B cell (primary cell): Measurements from ENCODE around the gene ANKRD31. TPM values are rescaled to one million over a fixed set of nuclear protein-coding genes. Genes with fewer than 3 reads are reported as not detected.
"Not testable (repeated sequence)": the region's sequence is repeated elsewhere in the genome, so short reads cannot be mapped to it uniquely, and the experiment has no call there.

ENCODE experiments used
- ATAC-seq: fragments of 200-7000 bp; cut with Tn5 transposase; one replicate; pipeline ENCODE4 v1.10.0; 2021; ENCODE audit warnings: low read depth, mild to moderate bottlenecking, moderate number of reproducible peaks, moderate library complexity
- CTCF ChIA-PET: fragments of 350-600 bp; sonication (Branson Sonifier 250); formaldehyde crosslinking; loops from one replicate; lab custom pipeline; 2021; ENCODE audit warnings: antibody characterized with exemption, inconsistent platforms; lab: Charles Lee
- POLR2A ChIA-PET: fragments of 350-600 bp; sonication (Branson Sonifier 250); formaldehyde crosslinking; loops from one replicate; lab custom pipeline; 2021; ENCODE audit warnings: antibody characterized with exemption; lab: Charles Lee
- DNase-seq: peaks from one replicate; pipeline ENCODE4 v3.0.0; 2013
- H2AFZ ChIP-seq: 2 replicates; pipeline ENCODE4 v1.6.1; 2012; ENCODE audit warnings: mild to moderate bottlenecking, low read depth, low read length; ENCODE audit not compliant: insufficient read depth, poor library complexity, severe bottlenecking
- H3K27ac ChIP-seq, 2 donors: 1 replicate in 1 of 2; 2 replicates in 1 of 2; pipeline ENCODE4 v1.5.1; 2012 to 2013; ENCODE audit warnings: low read length in 2 of 2, mild to moderate bottlenecking in 2 of 2, moderate library complexity in 1 of 2
- H3K27me3 ChIP-seq, 4 experiments: fragments of 200-600 bp in 1 of 4; sonication (generic) in 1 of 4; replicated peaks in 1 of 4; 1 replicate in 2 of 4; 2 replicates in 2 of 4; pipeline versions ENCODE4 v1.6.1 to v1.7.0; 2013 to 2016; ENCODE audit warnings: low read length in 3 of 4, mild to moderate bottlenecking in 2 of 4, mixed read lengths in 1 of 4, moderate library complexity in 1 of 4; ENCODE audit not compliant: insufficient read depth in 4 of 4, control insufficient read depth in 3 of 4; ENCODE audit errors: control extremely low read depth in 1 of 4
- H3K36me3 ChIP-seq, 2 experiments: replicated peaks in 1 of 2; 1 replicate in 1 of 2; 2 replicates in 1 of 2; pipeline versions ENCODE4 v1.6.1 to v1.7.1; 2013; ENCODE audit warnings: low read length in 1 of 2; ENCODE audit not compliant: insufficient read depth in 2 of 2, control insufficient read depth in 1 of 2; ENCODE audit errors: control extremely low read depth in 1 of 2, extremely low read depth in 1 of 2
- H3K4me1 ChIP-seq, 2 donors: fragments of 200-600 bp in 1 of 2; sonication (generic) in 1 of 2; 1 replicate in 1 of 2; 2 replicates in 1 of 2; pipeline versions ENCODE4 v1.5.1 to v1.6.1; 2013 to 2017; ENCODE audit warnings: low read length in 2 of 2; ENCODE audit not compliant: control insufficient read depth in 2 of 2, insufficient read depth in 2 of 2
- H3K4me2 ChIP-seq: replicated peaks from 2 replicates; pipeline ENCODE3; 2012; ENCODE audit warnings: mild to moderate bottlenecking, low read depth, low read length; ENCODE audit not compliant: poor library complexity, severe bottlenecking
- H3K4me3 ChIP-seq, 5 experiments: fragments of 200-600 bp in 1 of 5; sonication (generic) in 1 of 5; 1 replicate in 3 of 5; 2 replicates in 2 of 5; pipeline versions ENCODE4 v1.5.1 to v1.7.0; 2011 to 2016; ENCODE audit warnings: low read length in 4 of 5, mild to moderate bottlenecking in 4 of 5, low read depth in 2 of 5, control low read depth in 1 of 5, moderate library complexity in 1 of 5; ENCODE audit not compliant: insufficient read depth in 1 of 5; ENCODE audit errors: control extremely low read depth in 1 of 5, extremely low read depth in 1 of 5
- H3K79me2 ChIP-seq: fragments of 200-600 bp; sonication (generic); one replicate; pipeline ENCODE4 v1.6.0; 2016; ENCODE audit warnings: low read length; ENCODE audit not compliant: control insufficient read depth, insufficient read depth
- H3K9ac ChIP-seq: fragments of 200-600 bp; sonication (generic); 2 replicates; pipeline ENCODE4 v1.6.1; 2017; ENCODE audit warnings: mild to moderate bottlenecking, low read length, moderate library complexity
- H3K9me3 ChIP-seq, 3 donors: one replicate each; pipeline versions ENCODE4 v1.6.1 to v1.7.1; 2013; ENCODE audit warnings: low read length in 2 of 3; ENCODE audit not compliant: control insufficient read depth in 2 of 3, insufficient read depth in 1 of 3; ENCODE audit errors: control extremely low read depth in 1 of 3
- H4K20me1 ChIP-seq: 2 replicates; pipeline ENCODE4 v1.6.0; 2012; ENCODE audit warnings: mild to moderate bottlenecking, low read length; ENCODE audit not compliant: insufficient read depth, control insufficient read depth, poor library complexity, severe bottlenecking
- H3K27ac Mint-ChIP-seq: one replicate; pipeline ENCODE4 v1.8.0; 2021; ENCODE audit warnings: mixed read lengths
- H3K27me3 Mint-ChIP-seq: one replicate; pipeline ENCODE4 v1.8.0; 2021; ENCODE audit warnings: mixed read lengths
- H3K4me1 Mint-ChIP-seq: one replicate; pipeline ENCODE4 v1.8.0; 2021; ENCODE audit warnings: mixed read lengths
- H3K4me3 Mint-ChIP-seq: one replicate; pipeline ENCODE4 v1.8.0; 2021; ENCODE audit warnings: mixed read lengths
- H3K9me3 Mint-ChIP-seq: one replicate; pipeline ENCODE4 v1.8.0; 2022; ENCODE audit warnings: mixed read lengths; ENCODE audit not compliant: insufficient read depth
- EZH2 ChIP-seq: IDR thresholded peaks from 2 replicates; pipeline ENCODE4 v1.6.1; 2012; ENCODE audit warnings: borderline replicate concordance, low read depth, mild to moderate bottlenecking, moderate library complexity, low read length; ENCODE audit not compliant: insufficient read depth, poor library complexity, severe bottlenecking
- WGBS: methylation state at CpG from one replicate; pipeline ENCODE4 v1.1.5; 2013; ENCODE audit warnings: missing lambda C conversion rate; ENCODE audit not compliant: insufficient coverage; 5-methylcytosine and 5-hydroxymethylcytosine counted together
- intact Hi-C: fragments of 100-400 bp; cut with micrococcal nuclease; formaldehyde crosslinking; loops from one replicate; pipeline ENCODE4 v1.10.0; 2022
- polyA plus RNA-seq: library from polyadenylated mRNA; depleted of rRNA; stranded (reverse); fragments of >200 nt; gene quantifications from 2 replicates; pipeline ENCODE4 v1.2.3, GENCODE V29; 2012
- total RNA-seq, 2 donors: library from RNA; stranded (reverse); fragments of 120-200 nt in 1 of 2; gene quantifications; 1 replicate in 1 of 2; 2 replicates in 1 of 2; pipeline versions ENCODE4 v1.2.3 to v1.2.4, GENCODE V29; 2013 to 2022
- TF ChIP-seq, protein P1 (sequence below): fragments of 200-600 bp; IDR thresholded peaks from one replicate; pipeline ENCODE4 v1.8.0; 2022; ENCODE audit warnings: antibody characterized with exemption, mild to moderate bottlenecking

Gene ANKRD31
- total and polyA plus RNA-seq, 2 donors (not counting 1 experiment from before 2014, with no cell fraction given): 0.06 to 0.10 TPM

DNA sequence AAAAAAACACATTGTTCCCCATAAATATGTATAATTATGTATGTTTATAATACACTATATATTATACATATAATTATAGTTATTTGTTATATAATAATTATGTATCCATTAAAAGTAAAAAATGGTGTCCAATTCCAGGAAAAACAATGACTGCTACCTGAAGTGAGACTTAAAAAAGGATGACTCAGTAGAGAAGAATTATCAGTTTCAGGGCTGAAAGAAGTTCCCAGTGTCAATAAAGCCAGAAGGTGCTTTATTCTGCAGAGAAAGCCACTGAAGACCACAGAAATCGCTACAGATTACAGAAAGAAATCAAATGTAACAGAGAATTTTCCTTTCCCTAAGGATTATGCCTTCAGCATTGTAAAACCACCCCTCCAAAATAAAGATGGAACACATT is 50.9 kb downstream of the ANKRD31 start:
- Mint-ChIP-seq H3K9me3 (no peaks in the 10 kb centered on the region), H3K4me3 (no peak overlapping the region), H3K4me1 (no peaks in the 10 kb centered on the region), H3K27me3 (peaks cover 3% of the 10 kb centered on the region), H3K27ac (no peak overlapping the region)
- ATAC-seq (no peak), DNase-seq (no peak)
- Histone ChIP-seq H3K4me3 (no peak overlapping the region), H3K9ac (no peak overlapping the region), H3K9me3 (no peaks in the 10 kb centered on the region), H4K20me1 (no peaks in the 10 kb centered on the region), H3K36me3 (no peaks in the 10 kb centered on the region), H3K4me1 (no peaks in the 10 kb centered on the region), H3K4me2 (no peak overlapping the region), H3K79me2 (no peaks in the 10 kb centered on the region), H3K27me3 (no peaks in the 10 kb centered on the region), H3K27ac (no peak overlapping the region), H2AFZ (no peak overlapping the region)
- ChIA-PET CTCF (no interaction called here), POLR2A (no interaction called here)
- WGBS: 100% methylated on average over 1 of the region's 1 CpG
- TF ChIP-seq EZH2: no peak
- TF ChIP-seq, protein P1, sequence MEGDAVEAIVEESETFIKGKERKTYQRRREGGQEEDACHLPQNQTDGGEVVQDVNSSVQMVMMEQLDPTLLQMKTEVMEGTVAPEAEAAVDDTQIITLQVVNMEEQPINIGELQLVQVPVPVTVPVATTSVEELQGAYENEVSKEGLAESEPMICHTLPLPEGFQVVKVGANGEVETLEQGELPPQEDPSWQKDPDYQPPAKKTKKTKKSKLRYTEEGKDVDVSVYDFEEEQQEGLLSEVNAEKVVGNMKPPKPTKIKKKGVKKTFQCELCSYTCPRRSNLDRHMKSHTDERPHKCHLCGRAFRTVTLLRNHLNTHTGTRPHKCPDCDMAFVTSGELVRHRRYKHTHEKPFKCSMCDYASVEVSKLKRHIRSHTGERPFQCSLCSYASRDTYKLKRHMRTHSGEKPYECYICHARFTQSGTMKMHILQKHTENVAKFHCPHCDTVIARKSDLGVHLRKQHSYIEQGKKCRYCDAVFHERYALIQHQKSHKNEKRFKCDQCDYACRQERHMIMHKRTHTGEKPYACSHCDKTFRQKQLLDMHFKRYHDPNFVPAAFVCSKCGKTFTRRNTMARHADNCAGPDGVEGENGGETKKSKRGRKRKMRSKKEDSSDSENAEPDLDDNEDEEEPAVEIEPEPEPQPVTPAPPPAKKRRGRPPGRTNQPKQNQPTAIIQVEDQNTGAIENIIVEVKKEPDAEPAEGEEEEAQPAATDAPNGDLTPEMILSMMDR: no peak
- intact Hi-C loops: no loop called here

DNA sequence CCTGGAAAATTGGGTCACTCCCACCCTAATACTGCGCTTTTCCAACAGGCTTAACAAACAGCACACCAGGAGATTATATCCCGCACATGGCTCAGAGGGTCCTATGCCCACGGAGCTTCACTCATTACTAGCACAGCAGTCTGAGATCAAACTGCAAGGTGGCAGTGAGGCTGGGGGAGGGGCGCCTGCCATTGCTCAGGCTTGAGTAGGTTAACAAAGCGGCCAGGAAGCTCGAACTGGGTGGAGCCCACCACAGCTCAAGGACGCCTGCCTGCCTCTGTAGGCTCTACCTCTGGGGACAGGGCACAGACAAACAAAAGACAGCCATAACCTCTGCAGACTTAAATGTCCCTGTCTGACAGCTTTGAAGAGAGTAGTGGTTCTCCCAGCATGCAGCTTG is 60.7 kb downstream of the ANKRD31 start:
- H3K27ac ChIP-seq, H3K4me2 ChIP-seq, H3K36me3 ChIP-seq, H3K4me1 ChIP-seq, H3K27me3 Mint-ChIP-seq, H3K27me3 ChIP-seq, H3K27ac Mint-ChIP-seq, H3K9ac ChIP-seq, DNase-seq, intact Hi-C loops, H3K4me3 ChIP-seq, H2AFZ ChIP-seq, H3K79me2 ChIP-seq, H3K4me3 Mint-ChIP-seq, H3K9me3 Mint-ChIP-seq, ATAC-seq, H3K9me3 ChIP-seq, CTCF ChIA-PET, H4K20me1 ChIP-seq, H3K4me1 Mint-ChIP-seq, POLR2A ChIA-PET: not testable (repeated sequence)
- 96% methylated on average over 5 of the region's 7 CpGs for WGBS

DNA sequence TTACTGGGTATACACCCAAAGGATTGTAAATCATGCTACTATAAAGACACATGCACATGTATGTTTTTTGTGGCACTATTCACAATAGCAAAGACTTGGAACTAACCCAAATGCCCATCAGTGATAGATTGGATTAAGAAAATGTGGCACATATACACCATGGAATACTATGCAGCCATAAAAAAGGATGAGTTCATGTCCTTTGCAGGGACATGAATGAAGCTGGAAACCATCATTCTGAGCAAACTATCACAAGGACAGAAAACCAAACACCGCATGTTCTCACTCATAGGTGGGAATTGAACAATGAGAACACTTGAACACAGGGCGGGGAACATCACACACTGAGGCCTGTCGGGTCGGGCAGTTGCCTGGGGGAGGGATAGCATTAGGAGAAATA is 61.8 kb downstream of the ANKRD31 start:
- DNase-seq, H3K27ac ChIP-seq, H3K4me3 ChIP-seq, ATAC-seq, H3K27me3 Mint-ChIP-seq, H3K4me2 ChIP-seq, H3K27me3 ChIP-seq, H3K9ac ChIP-seq, H3K79me2 ChIP-seq, H3K9me3 Mint-ChIP-seq, H3K36me3 ChIP-seq, POLR2A ChIA-PET, H3K9me3 ChIP-seq, intact Hi-C loops, H4K20me1 ChIP-seq, H3K4me3 Mint-ChIP-seq, H3K4me1 ChIP-seq, H3K4me1 Mint-ChIP-seq, H3K27ac Mint-ChIP-seq, H2AFZ ChIP-seq, CTCF ChIA-PET: not testable (repeated sequence)
- WGBS: no CpG with 5 or more reads among the region's 4 CpGs
